NB4 (cell line): ENCODE data around the gene ZNF276.
"Not testable (repeated sequence)": the region's sequence is repeated elsewhere in the genome, so short reads cannot be mapped to it uniquely, and the experiment has no call there.

Experiments
- DNase-seq: peaks from one replicate; pipeline ENCODE4 v3.0.0; 2010; ENCODE audit warnings: low read depth
- H3K4me3 ChIP-seq: one replicate; pipeline ENCODE4 v1.5.1; 2011; ENCODE audit warnings: mild to moderate bottlenecking, low read depth, low read length, moderate library complexity
- CTCF ChIP-seq: IDR thresholded peaks from one replicate; pipeline ENCODE4 v1.5.1; 2012; ENCODE audit warnings: low read depth, low read length
- MAX ChIP-seq: IDR thresholded peaks from 2 replicates; pipeline ENCODE4 v1.6.1; 2011; ENCODE audit warnings: low read depth, low read length
- MYC ChIP-seq: IDR thresholded peaks from 2 replicates; pipeline ENCODE4 v1.6.1; 2011; ENCODE audit warnings: low read depth, low read length
- POLR2A ChIP-seq: IDR thresholded peaks from 2 replicates; pipeline ENCODE4 v1.6.1; 2011; ENCODE audit warnings: mild to moderate bottlenecking; ENCODE audit not compliant: insufficient read length; ENCODE audit errors: extremely low read depth

ZNF276 gene

GRCh38 chr16:89695875-89696669, 25.3 kb upstream of the ZNF276 start:
- no peak for TF ChIP-seq MYC
- no peak for TF ChIP-seq MAX
- no peak for TF ChIP-seq CTCF
- no peak for TF ChIP-seq POLR2A
- no peak overlapping the region for H3K4me3 ChIP-seq
- peak; percentile 14 for DNase-seq

GRCh38 chr16:89696670-89697128, 24.6 kb upstream of the ZNF276 start:
- H3K4me3 ChIP-seq: no peak overlapping the region
- no peak for TF ChIP-seq MYC
- TF ChIP-seq CTCF: no peak
- TF ChIP-seq MAX: no peak
- TF ChIP-seq POLR2A: no peak
- peak; percentile 37 for DNase-seq

- TF ChIP-seq MYC: no peak
- no peak for TF ChIP-seq POLR2A
- TF ChIP-seq MAX: no peak
- no peak for TF ChIP-seq CTCF
Measured at GRCh38 chr16:89697161-89697615, 24.1 kb upstream of the ZNF276 start.

GRCh38 chr16:89697616-89698331, 23.6 kb upstream of the ZNF276 start:
- peak; percentile 21 for DNase-seq
- H3K4me3 ChIP-seq: no peak overlapping the region

More at GRCh38 chr16:89697161-89697615, 24.1 kb upstream of the ZNF276 start:
- DNase-seq: peak; percentile 14
- no peak overlapping the region for H3K4me3 ChIP-seq

GRCh38 chr16:89698717-89699116, 22.6 kb upstream of the ZNF276 start:
- DNase-seq, H3K4me3 ChIP-seq: not testable (repeated sequence)

More at GRCh38 chr16:89697616-89698331, 23.6 kb upstream of the ZNF276 start:
- TF ChIP-seq POLR2A (no peak), CTCF (no peak), MAX (no peak), MYC (no peak)

GRCh38 chr16:89699629-89700099, 21.7 kb upstream of the ZNF276 start:
- not testable (repeated sequence) for H3K4me3 ChIP-seq, DNase-seq
